GM23338 (cell line): Measurements from ENCODE around the gene MELTF. TPM values are rescaled to one million over a fixed set of nuclear protein-coding genes. Genes with fewer than 3 reads are reported as not detected.

Source experiments
- ATAC-seq: fragments of 200-7000 bp; cut with Tn5 transposase; 3 replicates; pipeline ENCODE4 v1.9.1; 2020
- DNase-seq: peaks from one replicate; pipeline ENCODE4 v3.0.0-alpha.2; 2015; ENCODE audit warnings: low spot score
- H2AFZ ChIP-seq: fragments of 200-600 bp; sonication (generic); 2 replicates; pipeline ENCODE4 v1.8.0; 2016; ENCODE audit warnings: antibody characterized with exemption, mild to moderate bottlenecking, moderate library complexity
- H3F3A ChIP-seq: fragments of 200-600 bp; sonication (generic); replicated peaks from 2 replicates; pipeline ENCODE4 v1.8.0; 2017; ENCODE audit warnings: antibody characterized with exemption, mixed run types, low read depth
- H3K27ac ChIP-seq: fragments of 200-600 bp; sonication (generic); 2 replicates; pipeline ENCODE4 v1.6.1; 2016; ENCODE audit warnings: low read depth
- H3K27me3 ChIP-seq: fragments of 200-600 bp; sonication (generic); 2 replicates; pipeline ENCODE4 v1.8.0; 2016; ENCODE audit warnings: mild to moderate bottlenecking, mixed run types, moderate library complexity; ENCODE audit not compliant: insufficient read depth
- H3K36me3 ChIP-seq: fragments of 200-600 bp; sonication (generic); 2 replicates; pipeline ENCODE4 v1.8.0; 2016; ENCODE audit warnings: mild to moderate bottlenecking; ENCODE audit not compliant: insufficient read depth
- H3K4me1 ChIP-seq: fragments of 200-600 bp; sonication (generic); 2 replicates; pipeline ENCODE4 v1.8.0; 2016; ENCODE audit warnings: mild to moderate bottlenecking, moderate library complexity; ENCODE audit not compliant: insufficient read depth
- H3K4me2 ChIP-seq: fragments of 200-600 bp; sonication (generic); 2 replicates; pipeline ENCODE4 v1.7.1; 2017; ENCODE audit warnings: mixed run types
- H3K4me3 ChIP-seq: fragments of 200-600 bp; sonication (generic); 2 replicates; pipeline ENCODE4 v1.6.1; 2016; ENCODE audit warnings: mixed run types
- H3K79me2 ChIP-seq: fragments of 200-600 bp; sonication (generic); replicated peaks from 2 replicates; pipeline ENCODE4 v1.8.0; 2017; ENCODE audit warnings: mild to moderate bottlenecking; ENCODE audit not compliant: insufficient read depth
- H3K9me2 ChIP-seq: fragments of 200-600 bp; sonication (generic); 2 replicates; pipeline ENCODE4 v1.8.0; 2017; ENCODE audit not compliant: insufficient read depth
- H4K20me1 ChIP-seq: fragments of 200-600 bp; sonication (generic); replicated peaks from 2 replicates; pipeline ENCODE4 v1.8.0; 2017; ENCODE audit warnings: mild to moderate bottlenecking; ENCODE audit not compliant: insufficient read depth
- H3K27ac Mint-ChIP-seq: 2 replicates; pipeline ENCODE4 v1.8.0; 2020; ENCODE audit warnings: inconsistent platforms, mild to moderate bottlenecking, moderate library complexity, mixed read lengths
- H3K27me3 Mint-ChIP-seq: 3 replicates; pipeline ENCODE4 v1.8.0; 2022; ENCODE audit warnings: low read depth, mild to moderate bottlenecking, moderate library complexity, mixed read lengths, inconsistent platforms; ENCODE audit not compliant: insufficient read depth, poor library complexity
- H3K36me3 Mint-ChIP-seq: 3 replicates; pipeline ENCODE4 v1.8.0; 2021; ENCODE audit warnings: low read depth, mild to moderate bottlenecking, inconsistent platforms, moderate library complexity, mixed read lengths
- H3K4me1 Mint-ChIP-seq: 3 replicates; pipeline ENCODE4 v1.8.0; 2020; ENCODE audit warnings: mild to moderate bottlenecking, inconsistent platforms, mixed read lengths
- H3K4me3 Mint-ChIP-seq: 3 replicates; pipeline ENCODE4 v1.8.0; 2021; ENCODE audit warnings: moderate library complexity, mild to moderate bottlenecking, inconsistent platforms, mixed read lengths
- H3K9me3 Mint-ChIP-seq: 3 replicates; pipeline ENCODE4 v1.8.0; 2020; ENCODE audit warnings: moderate library complexity, mild to moderate bottlenecking, inconsistent platforms, mixed read lengths
- CREB1 ChIP-seq: fragments of 250-450 bp; sonication (Bioruptor Pico); IDR thresholded peaks from 2 replicates; pipeline ENCODE4 v1.5.0; 2020; ENCODE audit warnings: low read depth, mild to moderate bottlenecking, moderate library complexity
- CTCF ChIP-seq, 2 experiments: fragments of 200-600 bp in 1 of 2; sonication (generic) in 1 of 2; conservative IDR thresholded peaks; 2 replicates each; pipeline versions ENCODE4 v1.5.1 to v1.6.1; 2016 to 2017; ENCODE audit warnings: antibody characterized with exemption in 2 of 2, low read depth in 2 of 2, mild to moderate bottlenecking in 2 of 2, moderate library complexity in 1 of 2
- ETS1 ChIP-seq: IDR thresholded peaks from 2 replicates; pipeline ENCODE4 v1.6.1; 2016; ENCODE audit warnings: antibody characterized with exemption
- EZH2 ChIP-seq: fragments of 200-600 bp; sonication (generic); IDR thresholded peaks from one replicate; pipeline ENCODE4 v1.8.0; 2017; ENCODE audit warnings: antibody characterized with exemption, mild to moderate bottlenecking, low read depth; ENCODE audit not compliant: unreplicated experiment
- EZH2phosphoT487 ChIP-seq: fragments of 200-600 bp; sonication (generic); IDR thresholded peaks from one replicate; pipeline ENCODE4 v1.8.1; 2018; ENCODE audit warnings: antibody characterized with exemption; ENCODE audit not compliant: unreplicated experiment
- JUNB ChIP-seq: IDR thresholded peaks from one replicate; pipeline ENCODE4 v1.6.1; 2016; ENCODE audit warnings: antibody characterized with exemption; ENCODE audit not compliant: unreplicated experiment
- NANOG ChIP-seq: IDR thresholded peaks from 2 replicates; pipeline ENCODE4 v1.6.1; 2016; ENCODE audit warnings: antibody characterized with exemption, borderline replicate concordance
- POLR2AphosphoS5 ChIP-seq: IDR thresholded peaks from 2 replicates; pipeline ENCODE4 v1.6.1; 2016; ENCODE audit warnings: antibody characterized with exemption, low read depth
- REST ChIP-seq: IDR thresholded peaks from one replicate; pipeline ENCODE4 v1.6.1; 2018; ENCODE audit warnings: antibody characterized with exemption; ENCODE audit not compliant: unreplicated experiment
- STAT1 ChIP-seq: IDR thresholded peaks from one replicate; pipeline ENCODE4 v1.6.1; 2016; ENCODE audit warnings: antibody characterized with exemption; ENCODE audit not compliant: unreplicated experiment
- ZNF114 ChIP-seq: fragments of 250-450 bp; sonication (Bioruptor Pico); IDR thresholded peaks from 2 replicates; pipeline ENCODE4 v1.5.0; 2020; ENCODE audit warnings: mild to moderate bottlenecking, moderate library complexity
- ZNF331 ChIP-seq: fragments of 250-450 bp; sonication (Bioruptor Pico); IDR thresholded peaks from 2 replicates; pipeline ENCODE4 v1.5.0; 2020; ENCODE audit warnings: low read depth, mild to moderate bottlenecking, moderate library complexity
- polyA plus RNA-seq: library from polyadenylated mRNA; unstranded; fragments of >200 nt; fragmentation: Nextera tagmentation; extraction: Ambion mirVana; gene quantifications from 2 replicates; pipeline ENCODE4 v1.2.1, GENCODE V29; 2016
- total RNA-seq: library from RNA; depleted of rRNA; stranded (reverse); fragments of >200 nt; shearing (Covaris generic); gene quantifications from 2 replicates; pipeline ENCODE4 v1.2.3, GENCODE V29; 2014

Gene MELTF
- total and polyA plus RNA-seq, 2 experiments from 2014 or later, result 1.4 to 5.2 TPM

- TF ChIP-seq REST, result no peak
- TF ChIP-seq STAT1, result no peak
- no peak for TF ChIP-seq ZNF114
These were observed 35.2 kb upstream of the MELTF start (continued) for GRCh38 chr3:197064771-197065170.

- no peaks in the 10 kb centered on the region for H3F3A ChIP-seq
- no peaks in the 10 kb centered on the region; the same call in 1 of the 2 replicates for H4K20me1 ChIP-seq
- H3K4me3 ChIP-seq, result no peak overlapping the region
- H3K27ac Mint-ChIP-seq, result no peak overlapping the region
- H3K36me3 Mint-ChIP-seq, result peaks cover 51% of the 10 kb centered on the region
- H3K4me2 ChIP-seq, result no peak overlapping the region
- peaks cover 5% of the 10 kb centered on the region for H3K27me3 Mint-ChIP-seq
- H3K4me1 Mint-ChIP-seq, result no peaks in the 10 kb centered on the region
- H3K79me2 ChIP-seq, result no peaks in the 10 kb centered on the region
- H3K27me3 ChIP-seq, result no peaks in the 10 kb centered on the region
- H3K4me3 Mint-ChIP-seq, result no peak overlapping the region
- H3K27ac ChIP-seq, result no peak overlapping the region
- DNase-seq, result no peak
- H3K9me3 Mint-ChIP-seq, result no peaks in the 10 kb centered on the region
- H3K4me1 ChIP-seq, result no peaks in the 10 kb centered on the region
- peaks cover 3% of the 10 kb centered on the region; the same call in 1 of the 2 replicates for H3K36me3 ChIP-seq
- no peak for ATAC-seq
- H2AFZ ChIP-seq, result no peak overlapping the region
- no peaks in the 10 kb centered on the region for H3K9me2 ChIP-seq
- TF ChIP-seq JUNB, result no peak
- no peak for TF ChIP-seq STAT1
- TF ChIP-seq ETS1, result no peak
- no peak for TF ChIP-seq NANOG
- no peak for TF ChIP-seq EZH2
- no peak for TF ChIP-seq REST
- no peak for TF ChIP-seq POLR2AphosphoS5
- TF ChIP-seq ZNF114, result no peak
- TF ChIP-seq ZNF331 (CRISPR knock-in tag), result no peak
- TF ChIP-seq EZH2phosphoT487, result no peak
- TF ChIP-seq CREB1 (CRISPR knock-in tag), result no peak
- no peak for TF ChIP-seq CTCF (conservative IDR thresholded peaks at IDR 0.05; ENCODE audit: low read depth in 2 of 2)
These were observed 32.8 kb upstream of the MELTF start for GRCh38 chr3:197062446-197062845.
